ENCODE results near the gene IFIH1.

DNA sequence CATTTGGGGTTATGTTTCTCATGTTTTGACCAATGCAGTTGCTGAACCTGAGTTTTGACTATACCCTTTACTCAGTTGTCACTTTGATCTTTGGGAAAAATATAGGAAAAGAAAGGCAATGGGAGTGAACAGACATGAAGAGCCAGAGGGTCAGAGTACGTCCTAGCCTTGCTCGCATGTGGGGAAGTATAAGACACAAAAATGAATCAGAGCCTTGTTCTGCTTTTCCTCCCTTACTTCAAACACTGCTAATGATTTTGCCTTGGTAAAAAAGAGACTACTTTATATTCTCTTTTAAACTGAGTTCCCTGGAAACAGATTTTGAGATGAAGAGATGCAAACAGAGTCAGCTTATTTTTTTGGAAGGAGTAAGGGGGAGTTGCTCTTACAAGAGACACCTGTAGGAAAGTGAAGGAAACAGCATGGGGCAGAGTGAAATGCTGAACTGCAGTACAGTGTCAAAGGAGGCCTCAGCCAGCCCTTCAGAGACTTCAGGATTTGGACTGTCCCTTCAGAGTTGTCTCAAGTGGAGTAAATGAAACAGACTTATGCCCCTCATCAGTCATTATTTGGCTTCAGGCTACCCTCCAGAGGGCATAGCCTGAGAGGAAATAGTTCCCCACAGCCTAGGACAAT, 64.1 kb downstream of the IFIH1 start:
- no peak for TF ChIP-seq POLR2A (IDR thresholded peaks at IDR 0.05)
- TF ChIP-seq, protein P1, sequence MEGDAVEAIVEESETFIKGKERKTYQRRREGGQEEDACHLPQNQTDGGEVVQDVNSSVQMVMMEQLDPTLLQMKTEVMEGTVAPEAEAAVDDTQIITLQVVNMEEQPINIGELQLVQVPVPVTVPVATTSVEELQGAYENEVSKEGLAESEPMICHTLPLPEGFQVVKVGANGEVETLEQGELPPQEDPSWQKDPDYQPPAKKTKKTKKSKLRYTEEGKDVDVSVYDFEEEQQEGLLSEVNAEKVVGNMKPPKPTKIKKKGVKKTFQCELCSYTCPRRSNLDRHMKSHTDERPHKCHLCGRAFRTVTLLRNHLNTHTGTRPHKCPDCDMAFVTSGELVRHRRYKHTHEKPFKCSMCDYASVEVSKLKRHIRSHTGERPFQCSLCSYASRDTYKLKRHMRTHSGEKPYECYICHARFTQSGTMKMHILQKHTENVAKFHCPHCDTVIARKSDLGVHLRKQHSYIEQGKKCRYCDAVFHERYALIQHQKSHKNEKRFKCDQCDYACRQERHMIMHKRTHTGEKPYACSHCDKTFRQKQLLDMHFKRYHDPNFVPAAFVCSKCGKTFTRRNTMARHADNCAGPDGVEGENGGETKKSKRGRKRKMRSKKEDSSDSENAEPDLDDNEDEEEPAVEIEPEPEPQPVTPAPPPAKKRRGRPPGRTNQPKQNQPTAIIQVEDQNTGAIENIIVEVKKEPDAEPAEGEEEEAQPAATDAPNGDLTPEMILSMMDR (IDR thresholded peaks at IDR 0.05): no peak
